ENCODE measurements around the gene SUPT20HL2. TPM values are rescaled to one million over a fixed set of nuclear protein-coding genes. Genes with fewer than 3 reads are reported as not detected.
A peak's percentile ranks its signal among the peaks of the same experiment; 100 is the strongest.

SUPT20HL2 gene
- total RNA-seq, 8 experiments from 2014 or later, result 0.14 to 0.21 (median 0.19) TPM; not detected in 5

GRCh38 chrX:24301806-24302205 lies 12.1 kb downstream of the SUPT20HL2 start:
- H3K4me1 ChIP-seq (replicated peaks in 1 of 2), result no peaks in the 10 kb centered on the region

GRCh38 chrX:24301060-24301459 lies 12.8 kb downstream of the SUPT20HL2 start:
- peak in 1 of 8 experiments; percentile 18 for ATAC-seq (replicated peaks in 6 of 8)
- Histone ChIP-seq H3K4me3 (no peak overlapping the region), H3K4me1 (replicated peaks in 1 of 2) (no peaks in the 10 kb centered on the region), H3K27ac (no peak overlapping the region)
- in situ Hi-C loops (cut with MboI; ENCODE audit: low pct_unique_long_range_greater_than_20kb in 2 of 9, low sequenced_read_pairs in 9 of 9, unreplicated experiment in 9 of 9), result no loop called here
- 80 to 83% methylated on average over 1 of the region's 1 CpG; no CpG with 5 or more reads in 8 of the 10 experiments for WGBS, 10 experiments

More at GRCh38 chrX:24301806-24302205, 12.1 kb downstream of the SUPT20HL2 start:
- no peak overlapping the region for H3K4me3 ChIP-seq
- in situ Hi-C loops (cut with MboI; ENCODE audit: low pct_unique_long_range_greater_than_20kb in 2 of 9, low sequenced_read_pairs in 9 of 9, unreplicated experiment in 9 of 9), result no loop called here
- ATAC-seq (replicated peaks in 6 of 8), result no peak
- H3K27ac ChIP-seq, result no peak overlapping the region
- WGBS, 10 experiments, result 0 to 94% (median 33%) methylated on average over 1 to 2 of the region's 2 CpGs; no CpG with 5 or more reads in 7 of the 10 experiments

GRCh38 chrX:24298191-24298590 lies 15.7 kb downstream of the SUPT20HL2 start:
- Histone ChIP-seq H3K4me3 (no peak overlapping the region), H3K27ac (no peak overlapping the region), H3K4me1 (replicated peaks in 1 of 2) (no peaks in the 10 kb centered on the region)
- in situ Hi-C loops (cut with MboI; ENCODE audit: low pct_unique_long_range_greater_than_20kb in 2 of 9, low sequenced_read_pairs in 9 of 9, unreplicated experiment in 9 of 9), result no loop called here
- peak in 4 of 8 experiments; percentile 26 to 58 (median 43) for ATAC-seq (replicated peaks in 6 of 8)
- 26 to 100% (median 43%) methylated on average over 1 to 3 of the region's 3 CpGs; no CpG with 5 or more reads in 5 of the 10 experiments for WGBS, 10 experiments

- H3K4me1 ChIP-seq (replicated peaks in 1 of 2), result no peaks in the 10 kb centered on the region
- no peak overlapping the region for H3K27ac ChIP-seq
- WGBS, 10 experiments, result 23 to 84% (median 75%) methylated on average over 1 to 9 of the region's 13 CpGs; no CpG with 5 or more reads in 6 of the 10 experiments
- no peak overlapping the region for H3K4me3 ChIP-seq
- in situ Hi-C loops (cut with MboI; ENCODE audit: low pct_unique_long_range_greater_than_20kb in 2 of 9, low sequenced_read_pairs in 9 of 9, unreplicated experiment in 9 of 9), result no loop called here
- no peak for ATAC-seq (replicated peaks in 6 of 8)
Measured at GRCh38 chrX:24294619-24295018, 19.2 kb downstream of the SUPT20HL2 start.

GRCh38 chrX:24293412-24293811 lies 20.5 kb downstream of the SUPT20HL2 start:
- Histone ChIP-seq H3K27ac (no peak overlapping the region), H3K4me3 (no peak overlapping the region), H3K4me1 (replicated peaks in 1 of 2) (no peaks in the 10 kb centered on the region)
- in situ Hi-C loops (cut with MboI; ENCODE audit: low pct_unique_long_range_greater_than_20kb in 2 of 9, low sequenced_read_pairs in 9 of 9, unreplicated experiment in 9 of 9), result no loop called here
- no peak for ATAC-seq (replicated peaks in 6 of 8)
- 20 to 77% methylated on average over 1 to 4 of the region's 4 CpGs; no CpG with 5 or more reads in 8 of the 10 experiments for WGBS, 10 experiments

GRCh38 chrX:24292353-24292752 lies 21.5 kb downstream of the SUPT20HL2 start:
- Histone ChIP-seq H3K4me3 (no peak overlapping the region), H3K27ac (no peak overlapping the region), H3K4me1 (replicated peaks in 1 of 2) (no peaks in the 10 kb centered on the region)
- no peak for ATAC-seq (replicated peaks in 6 of 8)
- 86 to 96% methylated on average over 2 to 4 of the region's 4 CpGs; no CpG with 5 or more reads in 8 of the 10 experiments for WGBS, 10 experiments
- in situ Hi-C loops (cut with MboI; ENCODE audit: low pct_unique_long_range_greater_than_20kb in 2 of 9, low sequenced_read_pairs in 9 of 9, unreplicated experiment in 9 of 9), result no loop called here

GRCh38 chrX:24285082-24285481 lies 28.8 kb downstream of the SUPT20HL2 start:
- ATAC-seq (replicated peaks in 6 of 8), result no peak
- in situ Hi-C loops (cut with MboI; ENCODE audit: low pct_unique_long_range_greater_than_20kb in 2 of 9, low sequenced_read_pairs in 9 of 9, unreplicated experiment in 9 of 9), result no loop called here
- WGBS, 10 experiments, result 100% methylated on average over 1 to 4 of the region's 5 CpGs; no CpG with 5 or more reads in 8 of the 10 experiments
- H3K27ac ChIP-seq, result no peak overlapping the region
- H3K4me3 ChIP-seq, result no peak overlapping the region
- no peaks in the 10 kb centered on the region for H3K4me1 ChIP-seq (replicated peaks in 1 of 2)

GRCh38 chrX:24283127-24283794 lies 30.6 kb downstream of the SUPT20HL2 start:
- WGBS, 10 experiments, result 40 to 100% (median 86%) methylated on average over 1 to 2 of the region's 2 CpGs; no CpG with 5 or more reads in 5 of the 10 experiments
- ATAC-seq (replicated peaks in 6 of 8), result no peak
- in situ Hi-C loops (cut with MboI; ENCODE audit: low pct_unique_long_range_greater_than_20kb in 2 of 9, low sequenced_read_pairs in 9 of 9, unreplicated experiment in 9 of 9), result no loop called here

GRCh38 chrX:24282381-24283126 lies 31.3 kb downstream of the SUPT20HL2 start:
- H3K27ac ChIP-seq, result no peak overlapping the region
- H3K4me1 ChIP-seq (replicated peaks in 1 of 2), result no peaks in the 10 kb centered on the region
- ATAC-seq (replicated peaks in 6 of 8), result no peak
- in situ Hi-C loops (cut with MboI; ENCODE audit: low pct_unique_long_range_greater_than_20kb in 2 of 9, low sequenced_read_pairs in 9 of 9, unreplicated experiment in 9 of 9), result no loop called here
- 0 to 78% (median 35%) methylated on average over 1 to 11 of the region's 12 CpGs; no CpG with 5 or more reads in 5 of the 10 experiments for WGBS, 10 experiments
- no peak overlapping the region for H3K4me3 ChIP-seq

More at GRCh38 chrX:24283127-24283794, 30.6 kb downstream of the SUPT20HL2 start:
- no peak overlapping the region for H3K4me3 ChIP-seq
- H3K27ac ChIP-seq, result no peak overlapping the region
- no peaks in the 10 kb centered on the region for H3K4me1 ChIP-seq (replicated peaks in 1 of 2)

GRCh38 chrX:24277405-24277804 lies 36.5 kb downstream of the SUPT20HL2 start:
- Histone ChIP-seq H3K4me3 (no peak overlapping the region), H3K4me1 (replicated peaks in 1 of 2) (no peaks in the 10 kb centered on the region), H3K27ac (no peak overlapping the region)
- in situ Hi-C loops (cut with MboI; ENCODE audit: low pct_unique_long_range_greater_than_20kb in 2 of 9, low sequenced_read_pairs in 9 of 9, unreplicated experiment in 9 of 9), result no loop called here
- 40 to 100% (median 80%) methylated on average over 1 to 2 of the region's 5 CpGs; no CpG with 5 or more reads in 5 of the 10 experiments for WGBS, 10 experiments
- no peak for ATAC-seq (replicated peaks in 6 of 8)

- Histone ChIP-seq H3K4me1 (replicated peaks in 1 of 2) (no peaks in the 10 kb centered on the region), H3K27ac (no peak overlapping the region), H3K4me3 (no peak overlapping the region)
- in situ Hi-C loops (cut with MboI; ENCODE audit: low pct_unique_long_range_greater_than_20kb in 2 of 9, low sequenced_read_pairs in 9 of 9, unreplicated experiment in 9 of 9), result no loop called here
- 0 to 86% (median 0%) methylated on average over 1 to 4 of the region's 5 CpGs; no CpG with 5 or more reads in 7 of the 10 experiments for WGBS, 10 experiments
- ATAC-seq (replicated peaks in 6 of 8), result no peak
Measured at GRCh38 chrX:24276015-24276414, 37.9 kb downstream of the SUPT20HL2 start.

- no peak for ATAC-seq (replicated peaks in 6 of 8)
Measured at GRCh38 chrX:24271262-24271661, 42.6 kb downstream of the SUPT20HL2 start.

GRCh38 chrX:24268786-24269185 lies 45.1 kb downstream of the SUPT20HL2 start:
- Histone ChIP-seq H3K4me1 (replicated peaks in 1 of 2) (no peaks in the 10 kb centered on the region), H3K4me3 (no peak overlapping the region), H3K27ac (no peak overlapping the region)
- in situ Hi-C loops (cut with MboI; ENCODE audit: low pct_unique_long_range_greater_than_20kb in 2 of 9, low sequenced_read_pairs in 9 of 9, unreplicated experiment in 9 of 9), result loop anchor here in 1 of 9 experiments (25.0 kb wide), 1 partner anchor 94 kb away; the partner anchor contains the start of gene SUPT20HL1
- 40 to 100% (median 69%) methylated on average over 1 to 5 of the region's 5 CpGs; no CpG with 5 or more reads in 5 of the 10 experiments for WGBS, 10 experiments
- ATAC-seq (replicated peaks in 6 of 8), result peak in 3 of 8 experiments; percentile 25 to 62 (median 45)

More at GRCh38 chrX:24271262-24271661, 42.6 kb downstream of the SUPT20HL2 start:
- Histone ChIP-seq H3K4me1 (replicated peaks in 1 of 2) (no peaks in the 10 kb centered on the region), H3K4me3 (no peak overlapping the region), H3K27ac (no peak overlapping the region)
- in situ Hi-C loops (cut with MboI; ENCODE audit: low pct_unique_long_range_greater_than_20kb in 2 of 9, low sequenced_read_pairs in 9 of 9, unreplicated experiment in 9 of 9), result loop anchor here in 1 of 9 experiments (25.0 kb wide), 1 partner anchor 91 kb away; the partner anchor contains the start of gene SUPT20HL1

Data from motor neuron (in vitro differentiated cells).